Measurements from ENCODE around the gene TMUB2.

DNA sequence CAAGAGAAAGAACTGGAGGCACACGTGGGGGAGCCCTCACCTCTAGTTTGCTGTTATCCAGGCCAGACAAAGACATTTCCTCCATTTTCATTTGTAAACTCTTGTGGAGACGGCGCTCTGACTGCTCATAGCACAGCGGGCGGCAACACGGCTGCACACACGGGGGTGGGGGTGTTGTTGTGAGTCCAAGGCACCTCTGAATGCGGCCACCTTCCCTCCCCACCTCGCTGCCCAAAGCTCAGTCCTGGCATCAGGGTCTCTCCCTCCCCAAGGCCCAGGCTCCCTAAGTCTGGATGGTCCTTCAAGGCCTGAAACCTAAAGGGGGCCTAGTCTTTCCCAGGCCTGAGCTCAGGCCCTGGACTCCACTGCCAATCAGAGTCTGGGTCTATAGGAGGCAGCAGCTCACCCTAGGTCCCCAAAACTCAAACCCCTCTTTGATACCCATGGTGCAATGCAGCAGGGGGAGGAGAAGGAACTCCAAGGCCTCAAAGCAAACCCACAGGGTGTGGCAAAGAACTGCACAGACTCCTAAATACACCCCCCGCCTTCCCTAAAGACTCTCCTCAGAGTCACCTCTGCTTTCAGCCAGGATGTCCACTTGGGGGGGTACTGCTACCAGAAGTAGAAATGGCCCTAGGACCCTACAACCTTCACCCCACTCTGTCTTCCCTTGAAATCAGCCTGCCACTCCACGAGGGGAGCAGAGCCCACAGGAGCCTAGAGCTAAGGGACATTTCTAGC, 11.4 kb downstream of the TMUB2 start:
- no peak for TF ChIP-seq EZH2 (IDR thresholded peaks at IDR 0.05; ENCODE audit: borderline replicate concordance)
- TF ChIP-seq, protein P1, sequence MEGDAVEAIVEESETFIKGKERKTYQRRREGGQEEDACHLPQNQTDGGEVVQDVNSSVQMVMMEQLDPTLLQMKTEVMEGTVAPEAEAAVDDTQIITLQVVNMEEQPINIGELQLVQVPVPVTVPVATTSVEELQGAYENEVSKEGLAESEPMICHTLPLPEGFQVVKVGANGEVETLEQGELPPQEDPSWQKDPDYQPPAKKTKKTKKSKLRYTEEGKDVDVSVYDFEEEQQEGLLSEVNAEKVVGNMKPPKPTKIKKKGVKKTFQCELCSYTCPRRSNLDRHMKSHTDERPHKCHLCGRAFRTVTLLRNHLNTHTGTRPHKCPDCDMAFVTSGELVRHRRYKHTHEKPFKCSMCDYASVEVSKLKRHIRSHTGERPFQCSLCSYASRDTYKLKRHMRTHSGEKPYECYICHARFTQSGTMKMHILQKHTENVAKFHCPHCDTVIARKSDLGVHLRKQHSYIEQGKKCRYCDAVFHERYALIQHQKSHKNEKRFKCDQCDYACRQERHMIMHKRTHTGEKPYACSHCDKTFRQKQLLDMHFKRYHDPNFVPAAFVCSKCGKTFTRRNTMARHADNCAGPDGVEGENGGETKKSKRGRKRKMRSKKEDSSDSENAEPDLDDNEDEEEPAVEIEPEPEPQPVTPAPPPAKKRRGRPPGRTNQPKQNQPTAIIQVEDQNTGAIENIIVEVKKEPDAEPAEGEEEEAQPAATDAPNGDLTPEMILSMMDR (IDR thresholded peaks at IDR 0.05; ENCODE audit: poor library complexity): peak; percentile 8
